HuH-7.5 (cell line): Measurements from ENCODE around the gene ADK.
"Not testable (repeated sequence)": the region's sequence is repeated elsewhere in the genome, so short reads cannot be mapped to it uniquely, and the experiment has no call there.

Source experiments
- DNase-seq: peaks from one replicate; pipeline ENCODE4 v3.0.0; 2011; ENCODE audit warnings: low spot score

ADK gene

GRCh38 chr10:74300666-74301065 is 149.6 kb downstream of the ADK start:
- DNase-seq = no peak

GRCh38 chr10:74305730-74306129 is 154.7 kb downstream of the ADK start:
- no peak for DNase-seq

- DNase-seq = no peak
Measured at GRCh38 chr10:74306227-74306982, 155.4 kb downstream of the ADK start.

GRCh38 chr10:74307061-74307651 is 156.1 kb downstream of the ADK start:
- DNase-seq = no peak

GRCh38 chr10:74310652-74311257 is 159.7 kb downstream of the ADK start:
- no peak for DNase-seq

GRCh38 chr10:74314166-74314565 is 163.1 kb downstream of the ADK start:
- no peak for DNase-seq

GRCh38 chr10:74320026-74320425 is 169.0 kb downstream of the ADK start:
- DNase-seq = no peak

- DNase-seq = no peak
Measured at GRCh38 chr10:74320717-74321116, 169.7 kb downstream of the ADK start.

GRCh38 chr10:74322141-74322540 is 171.1 kb downstream of the ADK start:
- DNase-seq = no peak

GRCh38 chr10:74322565-74322964 is 171.5 kb downstream of the ADK start:
- no peak for DNase-seq

GRCh38 chr10:74328388-74328787 is 177.4 kb downstream of the ADK start:
- no peak for DNase-seq

- DNase-seq = no peak
Measured at GRCh38 chr10:74329873-74330272, 178.9 kb downstream of the ADK start.

GRCh38 chr10:74330646-74331045 is 179.6 kb downstream of the ADK start:
- no peak for DNase-seq

GRCh38 chr10:74332398-74332797 is 181.4 kb downstream of the ADK start:
- no peak for DNase-seq

GRCh38 chr10:74333174-74333573 is 182.2 kb downstream of the ADK start:
- no peak for DNase-seq

- no peak for DNase-seq
Measured at GRCh38 chr10:74334221-74334620, 183.2 kb downstream of the ADK start.

- no peak for DNase-seq
Measured at GRCh38 chr10:74335501-74335900, 184.5 kb downstream of the ADK start.

GRCh38 chr10:74337330-74338016 is 186.5 kb downstream of the ADK start:
- DNase-seq = no peak

- no peak for DNase-seq
Measured at GRCh38 chr10:74342991-74343390, 192.0 kb downstream of the ADK start.

- no peak for DNase-seq
Measured at GRCh38 chr10:74343804-74344203, 192.8 kb downstream of the ADK start.

- DNase-seq = no peak
Measured at GRCh38 chr10:74344306-74344705, 193.3 kb downstream of the ADK start.

- no peak for DNase-seq
Measured at GRCh38 chr10:74347522-74347921, 196.5 kb downstream of the ADK start.

- not testable (repeated sequence) for DNase-seq
Measured at GRCh38 chr10:74353021-74353420, 202.0 kb downstream of the ADK start.
